Epithelial cell of alveolus of lung (primary cell): ENCODE data around the gene INTS2. TPM values are rescaled to one million over a fixed set of nuclear protein-coding genes. Genes with fewer than 3 reads are reported as not detected.

Experiments used
- total RNA-seq: library from RNA; depleted of rRNA; stranded (reverse); fragments of >200 nt; gene quantifications from 2 replicates; pipeline ENCODE4 v1.2.1, GENCODE V29; 2015

INTS2 gene
- total RNA-seq: 10.2 and 13.7 TPM in 2 replicates

DNA sequence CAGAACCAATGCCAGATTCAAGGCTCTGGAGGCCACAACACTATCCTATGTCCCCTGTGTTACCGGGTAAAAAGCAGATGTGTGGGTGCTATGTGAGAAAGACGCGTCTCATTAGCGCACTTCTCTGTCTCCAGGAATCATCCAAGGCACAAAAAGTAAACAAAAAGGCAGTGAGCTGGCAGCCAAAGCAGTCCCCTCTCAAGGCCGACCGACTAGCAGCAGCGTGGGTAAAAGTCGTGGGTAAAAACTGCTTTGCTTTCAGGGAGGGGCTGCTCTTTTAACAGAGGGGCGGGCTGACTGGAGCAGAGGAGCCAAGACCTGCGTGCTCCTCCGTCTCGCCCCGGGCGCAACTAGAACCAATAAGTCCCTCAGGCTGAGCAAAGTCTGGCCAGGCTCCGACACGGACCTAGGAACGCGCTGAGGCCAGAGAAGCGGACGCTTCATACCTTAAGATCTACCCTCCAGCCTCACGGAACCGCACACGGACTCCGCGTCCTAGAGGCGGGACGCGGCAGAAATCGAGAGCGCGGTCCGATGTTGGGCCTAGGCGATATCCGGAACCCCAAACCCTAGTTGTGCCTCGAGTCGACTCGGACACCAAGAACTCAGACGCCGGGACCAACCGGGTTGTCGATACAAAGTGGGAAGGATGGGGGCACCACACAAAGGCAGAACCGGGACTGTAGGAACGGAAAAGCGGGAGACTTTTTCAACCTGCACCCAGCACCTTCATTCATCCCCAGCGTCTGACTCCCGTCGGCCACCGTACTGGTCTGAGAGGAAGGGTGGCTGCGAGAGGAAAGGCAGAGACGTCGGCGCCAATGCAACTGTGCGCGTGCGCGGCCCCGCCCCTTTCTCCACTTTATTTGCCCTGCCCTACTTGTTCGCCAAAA is at the start of gene INTS2:
TSS of gene INTS2 (minus strand) at position 775 of the 893 bp plus-strand sequence. CDS start 1,338 bp downstream, outside the sequence.

GRCh38 chr17:61862975-61863800 is 64.6 kb downstream of the INTS2 start, which contains the start of gene BRIP1:
Gene BRIP1 (minus strand): TSS chr17:61863528. CDS start chr17:61861539, 1,989 bp downstream.

Other genes starting within 250 kb of the INTS2 start
- gene BRIP1, start 64.5 kb downstream of the INTS2 start, total RNA-seq: 4.2 and 5.4 TPM in 2 replicates
- gene MED13, start 137.3 kb upstream of the INTS2 start, total RNA-seq: 19.8 and 27.1 TPM in 2 replicates